Heart right ventricle (tissue), 16 donors: ENCODE measurements around the gene MAP3K21. TPM values are rescaled to one million over a fixed set of nuclear protein-coding genes. Genes with fewer than 3 reads are reported as not detected.

Source experiments
- ATAC-seq, 8 donors: fragments of 200-7000 bp; cut with Tn5 transposase; one replicate each; pipeline ENCODE4 v1.9.1; 2020; ENCODE audit warnings: mild to moderate bottlenecking in 8 of 8, moderate library complexity in 8 of 8, moderate number of reproducible peaks in 1 of 8
- DNase-seq, 2 donors: peaks; one replicate each; pipeline ENCODE4 v3.0.0-alpha.2; 2020
- H3K27ac ChIP-seq, 10 donors: fragments of 200-600 bp; sonication (generic) in 2 of 10; one replicate each; pipeline versions ENCODE4 v1.5.0 to v1.8.0; 2020 to 2022; ENCODE audit warnings: mild to moderate bottlenecking in 3 of 10
- H3K27me3 ChIP-seq, 7 donors: fragments of 200-600 bp; one replicate each; pipeline ENCODE4 v1.8.0; 2021 to 2022; ENCODE audit warnings: mild to moderate bottlenecking in 2 of 7
- H3K36me3 ChIP-seq, 9 donors: fragments of 200-600 bp; sonication (generic) in 1 of 9; one replicate each; pipeline versions ENCODE4 v1.5.0 to v1.8.0; 2020 to 2022; ENCODE audit warnings: mild to moderate bottlenecking in 2 of 9
- H3K4me1 ChIP-seq, 9 donors: fragments of 200-600 bp; sonication (generic) in 1 of 9; one replicate each; pipeline versions ENCODE4 v1.5.0 to v1.8.0; 2020 to 2022; ENCODE audit warnings: mild to moderate bottlenecking in 4 of 9
- H3K4me3 ChIP-seq, 10 donors: fragments of 200-600 bp; sonication (generic) in 2 of 10; one replicate each; pipeline versions ENCODE4 v1.5.0 to v1.8.0; 2020 to 2022; ENCODE audit warnings: mild to moderate bottlenecking in 7 of 10, moderate library complexity in 2 of 10
- H3K9me3 ChIP-seq, 11 donors: fragments of 200-600 bp in 10 of 11; sonication (generic) in 2 of 11; one replicate each; pipeline versions ENCODE4 v1.5.0 to v1.8.0; 2013 to 2022; ENCODE audit warnings: mild to moderate bottlenecking in 2 of 11, control low read depth in 1 of 11, moderate library complexity in 1 of 11
- CTCF ChIP-seq, 9 donors: fragments of 200-600 bp; sonication (generic) in 2 of 9; IDR thresholded peaks; one replicate each; pipeline versions ENCODE4 v1.5.0 to v1.8.0; 2021 to 2022; ENCODE audit warnings: antibody characterized with exemption in 9 of 9, mild to moderate bottlenecking in 5 of 9, moderate library complexity in 1 of 9
- whole genome bisulfite sequencing, 2 donors: extraction: QIAGEN DNeasy Blood & Tissue Kit; methylation state at CpG; one replicate each; pipeline ENCODE4 v1.1.7; 2013; ENCODE audit warnings: inconsistent platforms in 1 of 2; 5-methylcytosine and 5-hydroxymethylcytosine counted together
- intact Hi-C, 10 donors: fragments of 100-400 bp; cut with DNase I; formaldehyde crosslinking; loops; one replicate each; pipeline versions ENCODE4 v1.11.1 to v1.14.2; 2022
- polyA plus RNA-seq, 2 donors: library from polyadenylated mRNA; stranded (reverse); fragments of 200-250 nt; gene quantifications; one replicate each; pipeline ENCODE4 v1.2.3, GENCODE V29; 2013
- total RNA-seq, 10 donors: library from RNA; stranded (reverse); fragmentation: NEBNext Ultra II Directional in 3 of 10; extraction: Animal tissue kit (Norgen Biotek cat#: 25700) in 3 of 10; gene quantifications; one replicate each; pipeline versions ENCODE4 v1.2.1 to v1.2.4, GENCODE V29; 2021 to 2023
- donor health status: Arrhythmogenic right ventricular cardiomyopathy.
- donor health status: ischemic (EF 13 %, LVEDD 7.1; RV severe dilation, severe dysfunction).
- donor health status: healthy with polysubstance abuse.
- donor health status: DM: no; HTN: yes; CAD: no.
- donor health status: DM: no; HTN: no; CAD: no.
- donor health status: ischemic (EF 25% LVEDD 6.9; RV normal size, moderate dysfunction).
- donor health status: ischemic (EF 25% LVEDD 5.7; RV mildly dilated, moderate dysfunction).
- donor health status: healthy.
- donor health status: DM: yes; HTN: yes; CAD: no.
- donor health status: Ischemic cardiomyopathy.
- donor health status: ischemic (EF 35%, LVEDD 5.7; RV mildly dilated, moderate dysfunction).
- donor health status: nonischemic (EF 11% LVEDD 7.7; RV severe dilation, severe dysfunction).
- donor health status: DM: yes; HTN: yes; CAD: no.
- donor health status: PGD.
- donor health status: ischemic (EF 29% LVEDD 5.4; RV normal size, mild dysfunction).
- donor health status: nonischemic (EF 23%, LVEDD 6.1; RV moderate dilation, normal function).

The MAP3K21 gene
- total and polyA plus RNA-seq, 12 donors: 0.07 to 0.47 (median 0.17) TPM

- intact Hi-C loops: no loop called here
- Histone ChIP-seq H3K4me1 (no peaks in the 10 kb centered on the region), H3K9me3 (no peaks in the 10 kb centered on the region), H3K36me3 (no peaks in the 10 kb centered on the region), H3K27me3 (peaks cover 0 to 41% (median 12%) of the 10 kb centered on the region in 7 donors), H3K4me3 (no peak overlapping the region), H3K27ac (no peak overlapping the region)
- ATAC-seq: no peak
- TF ChIP-seq CTCF (IDR thresholded peaks at IDR 0.05): no peak
- no peak for DNase-seq
Measured at GRCh38 chr1:233342086-233342485, 14.6 kb downstream of the MAP3K21 start.

- Histone ChIP-seq H3K9me3 (no peaks in the 10 kb centered on the region), H3K4me1 (no peaks in the 10 kb centered on the region), H3K27ac (no peak overlapping the region), H3K27me3 (peaks cover 0 to 42% (median 5%) of the 10 kb centered on the region in 7 donors), H3K4me3 (no peak overlapping the region), H3K36me3 (no peaks in the 10 kb centered on the region)
- no peak for TF ChIP-seq CTCF (IDR thresholded peaks at IDR 0.05)
- intact Hi-C loops: no loop called here
- ATAC-seq (no peak), DNase-seq (no peak)
- WGBS, 2 donors: 82 to 86% methylated on average over 1 of the region's 1 CpG
Measured at GRCh38 chr1:233343262-233343661, 15.7 kb downstream of the MAP3K21 start.

GRCh38 chr1:233347338-233347737 lies 19.8 kb downstream of the MAP3K21 start:
- ATAC-seq: no peak
- Histone ChIP-seq H3K4me1 (no peaks in the 10 kb centered on the region), H3K9me3 (no peaks in the 10 kb centered on the region), H3K4me3 (no peak overlapping the region), H3K27ac (no peak overlapping the region), H3K36me3 (no peaks in the 10 kb centered on the region), H3K27me3 (peaks cover 0 to 25% (median 4%) of the 10 kb centered on the region in 7 donors)
- WGBS, 2 donors: 70 to 71% methylated on average over 5 of the region's 5 CpGs
- intact Hi-C loops: no loop called here
- no peak for TF ChIP-seq CTCF (IDR thresholded peaks at IDR 0.05)
- DNase-seq: no peak

GRCh38 chr1:233349137-233349536 lies 21.6 kb downstream of the MAP3K21 start:
- intact Hi-C loops: no loop called here
- Histone ChIP-seq H3K4me1 (no peaks in the 10 kb centered on the region), H3K9me3 (no peaks in the 10 kb centered on the region), H3K36me3 (no peaks in the 10 kb centered on the region), H3K27me3 (peaks cover 0 to 12% (median 4%) of the 10 kb centered on the region in 7 donors), H3K4me3 (no peak overlapping the region), H3K27ac (no peak overlapping the region)
- TF ChIP-seq CTCF (IDR thresholded peaks at IDR 0.05): no peak
- 94 to 96% methylated on average over 5 of the region's 5 CpGs for WGBS, 2 donors
- no peak for DNase-seq
- ATAC-seq: no peak

- ATAC-seq (no peak), DNase-seq (no peak)
- Histone ChIP-seq H3K27ac (no peak overlapping the region), H3K27me3 (peaks cover 0 to 11% (median 0%) of the 10 kb centered on the region in 7 donors), H3K4me1 (no peaks in the 10 kb centered on the region), H3K4me3 (no peak overlapping the region), H3K36me3 (no peaks in the 10 kb centered on the region), H3K9me3 (no peaks in the 10 kb centered on the region)
- intact Hi-C loops: no loop called here
- no peak for TF ChIP-seq CTCF (IDR thresholded peaks at IDR 0.05)
Measured at GRCh38 chr1:233354983-233355382, 27.5 kb downstream of the MAP3K21 start.
